GM19438 (cell line): ENCODE data around the gene NOVA2.

ENCODE experiments used
- ATAC-seq: cut with Tn5 transposase; IDR thresholded peaks from one replicate; pipeline ENCODE4 v1.9.1; 2021; ENCODE audit warnings: low read depth; ENCODE audit not compliant: unreplicated experiment

The NOVA2 gene

GRCh38 chr19:45967246-45967645 lies 6.4 kb downstream of the NOVA2 start:
- no peak for ATAC-seq

DNA sequence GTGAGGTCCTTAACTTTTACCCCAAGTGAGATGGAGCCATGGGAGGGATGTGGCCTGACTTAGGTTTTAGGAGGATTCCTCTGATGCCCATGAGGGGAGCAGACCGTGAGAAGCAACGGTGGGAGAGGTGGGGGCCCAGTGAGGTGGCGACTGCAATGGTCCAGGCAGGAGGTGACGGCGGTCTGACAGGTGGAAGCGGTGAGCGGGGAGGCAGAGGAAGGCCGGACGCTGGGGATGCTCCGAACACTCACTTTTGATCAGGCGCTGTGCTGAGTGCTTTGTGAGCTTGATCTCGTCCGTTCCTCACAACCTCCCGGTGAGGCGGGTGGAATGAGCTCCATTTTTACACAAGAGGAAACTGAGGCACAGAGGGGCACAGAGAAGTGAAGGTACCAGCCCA lies 11.6 kb downstream of the NOVA2 start:
- no peak for ATAC-seq

DNA sequence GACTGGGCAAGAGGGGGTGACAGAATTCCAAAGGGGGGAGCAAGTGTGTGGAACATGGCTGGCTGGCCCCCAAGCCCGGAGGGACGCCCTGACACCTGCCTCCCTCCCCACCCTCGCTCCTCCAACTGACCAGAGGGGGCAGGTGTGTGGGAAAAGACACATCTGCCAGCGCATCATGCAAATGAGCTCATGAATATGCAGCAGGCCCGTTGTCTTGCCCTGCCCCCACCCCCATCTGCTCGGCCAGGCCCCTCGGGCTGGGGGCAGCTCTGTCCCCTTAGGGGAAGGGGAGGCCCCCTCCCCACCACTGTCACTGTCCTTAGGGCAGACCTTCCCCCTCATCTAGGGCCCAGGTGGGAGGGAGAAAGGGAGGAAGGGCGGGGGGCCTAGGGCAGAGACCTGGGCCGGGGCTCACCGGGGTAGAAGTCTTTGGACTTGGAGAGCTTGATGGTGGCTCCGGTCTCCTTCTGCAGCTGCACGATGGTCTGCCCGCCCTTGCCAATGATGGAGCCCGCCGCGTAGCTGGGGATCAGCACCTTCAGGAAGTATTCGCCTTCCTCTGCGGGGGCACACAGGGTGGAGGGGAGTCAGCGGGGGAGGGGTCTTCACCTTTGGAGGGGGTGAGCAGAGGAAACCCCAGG lies 12.9 kb downstream of the NOVA2 start:
- ATAC-seq: no peak

DNA sequence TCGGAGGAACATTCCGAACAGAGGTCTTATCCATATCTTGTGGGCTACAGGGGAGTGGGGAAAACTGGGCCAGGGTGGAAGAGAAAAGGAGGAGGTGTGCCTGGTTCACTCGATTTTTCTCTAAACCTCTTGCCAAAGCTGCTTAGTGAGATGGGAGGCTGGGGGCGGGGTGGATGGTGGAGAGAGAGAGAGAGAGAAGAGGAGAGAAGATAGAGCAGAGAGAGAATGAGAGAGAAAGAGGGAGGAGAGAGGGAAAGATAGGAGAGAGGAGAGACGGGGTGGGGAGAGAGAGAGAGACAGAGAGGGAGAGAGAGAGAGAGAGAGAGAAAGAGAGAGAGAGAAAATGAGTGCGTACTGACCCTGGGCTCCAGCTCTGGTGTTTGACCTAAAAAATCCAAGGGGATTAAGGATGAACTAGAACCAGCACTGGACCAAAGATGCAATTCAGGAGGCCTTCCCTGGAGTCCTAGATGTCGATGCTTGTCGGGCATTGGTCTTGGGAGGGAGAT lies 14.1 kb downstream of the NOVA2 start:
- no peak for ATAC-seq

DNA sequence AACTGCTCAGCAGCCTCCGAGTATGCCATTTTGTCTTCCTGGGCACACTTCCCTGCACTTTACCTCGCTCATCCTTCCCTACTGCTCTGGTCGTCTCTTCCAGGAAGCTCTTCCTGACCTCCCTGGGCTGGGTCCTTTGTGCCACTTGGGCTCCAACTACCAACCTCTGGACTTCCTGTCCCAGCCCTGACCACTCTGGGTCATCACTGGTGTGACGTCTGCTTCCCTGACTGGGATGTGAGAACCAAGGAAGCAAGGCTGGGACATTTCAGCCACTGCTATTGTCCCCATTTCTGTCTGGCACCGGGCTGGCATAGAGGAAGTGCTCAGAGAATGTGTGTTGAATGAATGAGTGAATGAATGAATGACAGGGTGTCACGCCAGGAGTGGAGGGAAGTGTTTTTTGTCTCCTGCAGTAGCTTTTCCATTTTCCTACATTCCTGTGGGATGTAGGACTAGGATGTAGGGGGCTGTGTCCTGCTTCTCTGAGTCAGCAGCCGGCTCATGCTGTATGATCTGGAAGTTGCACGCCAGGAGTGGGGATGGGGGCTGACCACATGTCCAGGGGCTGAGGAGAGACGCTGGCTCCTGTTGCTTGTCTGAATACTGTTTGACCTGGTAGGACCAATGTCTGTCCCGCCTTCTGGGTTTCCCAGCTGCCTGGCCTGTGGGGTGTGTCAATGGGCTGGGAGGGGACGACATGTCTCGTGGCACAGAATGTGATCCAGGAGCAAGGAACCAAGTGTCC lies 14.7 kb downstream of the NOVA2 start:
- no peak for ATAC-seq

GRCh38 chr19:45958320-45958719 lies 15.3 kb downstream of the NOVA2 start:
- no peak for ATAC-seq

GRCh38 chr19:45955905-45956608 lies 17.6 kb downstream of the NOVA2 start:
- no peak for ATAC-seq

GRCh38 chr19:45954156-45954555 lies 19.5 kb downstream of the NOVA2 start:
- no peak for ATAC-seq

GRCh38 chr19:45953676-45954075 lies 20.0 kb downstream of the NOVA2 start:
- ATAC-seq: no peak

DNA sequence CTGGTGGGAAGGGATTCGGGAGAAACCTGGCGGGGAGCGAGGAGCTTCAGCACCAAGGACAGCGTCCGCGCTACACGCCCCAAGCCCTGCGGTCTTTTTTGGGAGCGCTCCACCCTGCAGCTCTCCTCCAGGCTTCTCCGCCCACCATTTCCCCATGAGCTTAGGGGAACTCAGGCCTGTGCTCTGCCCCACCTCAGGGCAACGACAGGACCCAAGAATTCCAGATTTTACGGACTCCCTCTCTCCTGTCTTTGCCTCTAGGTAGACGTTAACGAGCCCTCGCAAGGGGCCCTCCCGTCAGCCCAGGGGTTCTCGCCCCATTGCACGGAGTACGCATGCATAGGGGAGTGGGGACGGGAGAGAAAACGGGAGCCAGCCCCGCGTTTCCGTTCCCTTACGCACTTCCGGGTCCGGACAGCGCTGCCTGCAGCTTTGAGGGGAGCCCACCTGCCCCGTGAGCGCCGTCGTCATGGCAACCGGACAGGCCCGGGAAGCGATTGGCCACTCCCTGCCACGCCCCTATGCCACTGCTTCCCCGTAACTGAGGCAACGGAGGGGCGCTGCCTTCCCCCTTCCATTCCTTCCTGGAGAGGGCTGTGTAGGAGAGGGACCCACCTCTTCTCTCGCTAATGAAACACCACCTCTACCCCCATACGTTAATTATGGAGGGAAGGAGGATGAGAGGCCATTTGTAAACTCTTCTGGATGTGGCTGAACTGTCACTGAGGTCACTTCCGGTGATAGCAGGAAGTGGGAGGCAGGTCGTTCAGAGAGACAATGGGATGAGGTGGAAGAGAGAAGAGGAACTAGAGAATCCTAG lies 20.8 kb downstream of the NOVA2 start:
- ATAC-seq: no peak

DNA sequence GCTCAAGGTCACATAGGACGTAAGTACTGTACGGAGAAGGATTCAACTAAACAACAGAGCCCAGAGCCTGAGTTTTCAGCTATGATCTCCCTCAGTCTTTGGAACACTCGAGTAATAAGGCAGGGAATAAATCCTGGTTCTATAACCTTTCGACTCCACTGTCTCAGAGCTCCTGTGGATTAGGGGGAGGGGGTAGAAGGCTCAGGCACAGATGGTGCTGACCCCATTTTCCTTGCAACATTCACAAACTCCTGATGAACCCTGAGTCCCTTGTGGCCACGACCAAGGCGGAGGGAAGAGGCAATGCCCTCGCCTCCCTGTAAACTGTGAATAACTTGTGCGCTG lies 21.4 kb downstream of the NOVA2 start:
- ATAC-seq: no peak

DNA sequence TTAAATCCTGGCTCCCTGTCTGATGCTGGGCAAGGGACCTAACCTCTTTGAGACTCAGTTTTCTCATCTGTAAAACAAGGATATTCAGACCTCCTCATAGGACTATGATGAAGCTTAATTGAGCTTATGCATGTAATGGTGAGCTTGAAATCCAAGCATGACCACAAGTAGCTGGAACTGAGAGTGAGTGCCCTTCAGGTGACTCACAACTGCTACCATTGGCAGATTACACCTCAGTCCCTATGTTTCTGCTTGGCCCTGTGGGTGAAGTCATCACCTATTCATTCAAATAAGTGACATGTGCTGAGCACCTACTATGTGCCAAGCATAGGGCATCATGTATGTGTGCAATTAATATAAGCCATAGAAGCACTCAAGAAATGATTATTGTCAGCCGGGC lies 25.7 kb downstream of the NOVA2 start:
- no peak for ATAC-seq

DNA sequence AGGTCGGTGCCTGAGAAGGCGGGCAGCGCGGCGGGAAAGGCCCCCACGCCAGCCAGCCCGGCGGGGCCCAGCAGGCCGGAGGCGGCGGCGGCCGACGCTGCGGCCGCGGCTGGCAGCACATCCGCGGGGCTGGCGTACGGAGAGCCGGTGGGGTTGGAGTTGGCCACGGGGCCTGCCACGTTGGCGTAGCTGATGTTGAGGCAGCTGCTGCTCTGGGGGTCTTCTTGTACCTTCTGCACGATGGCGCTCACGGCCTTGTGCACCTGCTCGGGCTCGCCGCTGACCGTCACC lies 33.2 kb downstream of the NOVA2 start:
- no peak for ATAC-seq

DNA sequence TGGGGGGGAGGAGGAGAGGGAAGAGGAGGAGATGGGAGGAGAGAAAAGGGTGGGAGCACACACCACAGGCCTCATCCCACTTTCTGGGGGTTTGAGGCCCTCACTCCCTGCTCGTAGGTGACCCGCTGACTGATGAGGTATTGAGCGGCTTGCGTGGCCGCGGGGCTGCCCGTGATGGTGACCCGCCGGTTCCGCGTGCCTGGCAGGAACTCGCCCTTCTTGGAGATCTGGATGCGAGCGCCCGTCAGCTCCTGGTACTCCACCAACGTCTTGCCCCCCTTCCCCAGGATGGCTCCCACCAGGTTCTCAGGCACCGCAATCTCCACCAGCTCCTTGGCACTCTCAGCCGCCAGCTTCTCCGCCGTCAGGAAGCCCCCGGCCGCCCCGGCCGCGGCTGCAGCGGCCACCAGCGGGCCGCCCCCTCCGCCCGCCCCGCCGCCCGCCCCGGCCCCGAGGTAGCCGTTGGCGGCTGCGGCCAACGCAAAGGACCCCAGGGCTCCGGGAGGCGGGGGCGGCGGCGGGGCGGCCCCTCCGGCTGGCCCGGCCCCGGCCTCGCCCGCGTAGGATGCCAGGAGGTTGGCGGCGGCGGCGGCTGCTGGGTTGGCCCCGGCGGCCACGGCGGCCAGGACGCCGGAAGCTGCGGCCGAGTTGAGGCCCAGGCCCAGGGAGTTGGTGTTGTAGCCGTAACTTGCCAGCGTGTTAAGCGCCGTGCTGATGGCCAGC lies 33.7 kb downstream of the NOVA2 start:
- no peak for ATAC-seq

- ATAC-seq: no peak
Measured at GRCh38 chr19:45938733-45939319, 34.8 kb downstream of the NOVA2 start.

GRCh38 chr19:45935267-45935666 lies 38.4 kb downstream of the NOVA2 start:
- ATAC-seq: no peak

DNA sequence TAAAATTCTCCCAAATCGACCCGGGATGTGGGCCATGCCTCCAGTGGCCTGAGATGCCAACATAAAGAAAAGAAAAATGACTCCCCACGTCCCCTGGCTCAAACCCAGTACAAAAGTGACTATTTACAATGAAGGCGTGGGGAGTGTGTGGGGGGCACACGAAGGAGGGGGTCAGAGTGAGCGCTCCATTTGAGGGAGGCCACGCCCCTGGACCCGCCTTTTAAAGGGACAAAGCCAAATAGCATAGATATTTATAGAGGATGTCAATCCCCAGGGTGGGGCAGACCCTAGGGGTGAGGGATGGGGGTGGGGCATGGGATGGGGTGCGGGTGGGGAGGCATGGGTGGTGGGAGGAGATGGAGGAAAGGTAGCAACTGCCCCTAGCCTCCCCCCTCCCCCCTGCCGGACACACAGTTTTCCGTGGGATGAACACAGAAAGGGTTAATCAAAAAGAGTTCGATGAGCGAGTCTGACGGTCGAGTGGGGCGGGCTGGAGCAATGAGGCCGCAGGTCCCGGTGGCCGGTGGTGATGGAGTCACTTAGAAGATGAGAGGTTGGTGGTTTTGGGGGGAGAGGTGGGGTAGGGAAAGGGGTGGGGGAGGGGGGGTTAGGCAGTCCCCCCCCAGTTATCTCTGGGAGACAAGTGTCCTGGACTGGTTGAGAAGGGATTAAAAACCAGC lies 39.0 kb downstream of the NOVA2 start:
- no peak for ATAC-seq

DNA sequence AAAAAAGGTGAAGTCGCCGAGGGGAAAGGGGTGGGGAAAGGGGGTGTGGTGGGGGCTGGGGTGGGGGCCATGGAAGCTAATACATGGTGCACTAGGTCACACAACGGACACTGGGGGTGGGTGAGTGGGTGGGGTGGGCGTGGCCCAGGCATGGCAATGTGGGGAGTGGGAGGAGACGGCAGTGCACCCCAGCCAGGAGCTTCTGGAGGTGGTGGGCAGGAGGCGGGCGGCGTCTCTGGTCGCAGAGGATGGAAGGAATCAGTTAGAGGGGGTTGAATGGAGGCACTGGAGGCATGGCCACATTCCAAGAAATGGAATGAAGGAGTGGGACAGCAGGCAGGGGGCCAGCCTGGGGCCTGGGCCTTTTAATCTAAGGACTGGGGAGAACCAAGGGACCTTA lies 39.9 kb downstream of the NOVA2 start:
- ATAC-seq: no peak

- ATAC-seq: no peak
Measured at GRCh38 chr19:45931055-45931454, 42.6 kb downstream of the NOVA2 start.

DNA sequence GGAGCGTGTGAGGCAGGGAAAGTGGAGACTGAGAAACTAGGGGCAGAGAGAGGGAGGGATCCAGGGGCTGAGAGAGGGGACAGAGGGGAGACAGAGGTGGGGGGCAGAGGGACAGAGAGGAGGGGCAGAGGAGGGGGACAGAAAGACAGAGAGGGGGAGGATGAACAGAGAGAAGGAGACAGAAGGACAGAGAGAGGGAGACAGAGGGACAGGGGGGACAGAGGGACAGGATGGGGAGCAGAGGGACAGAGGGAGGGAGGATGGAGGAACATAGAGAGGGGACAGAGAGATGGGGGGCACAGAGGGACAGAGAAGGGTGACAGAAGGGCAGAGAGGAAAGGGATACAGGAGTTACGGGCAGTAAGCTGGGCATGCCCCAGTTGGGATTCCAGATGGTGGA lies 44.4 kb downstream of the NOVA2 start:
- ATAC-seq: no peak
